ENCODE data around the gene EML5.
"Not testable (repeated sequence)": the region's sequence is repeated elsewhere in the genome, so short reads cannot be mapped to it uniquely, and the experiment has no call there.

The EML5 gene

GRCh38 chr14:88821888-88822287 lies 29.1 kb upstream of the EML5 start:
- Mint-ChIP-seq H3K4me1 (peaks cover 20% of the 10 kb centered on the region), H3K4me3 (no peak overlapping the region), H3K27me3 (peaks cover 15% of the 10 kb centered on the region), H3K9me3 (no peaks in the 10 kb centered on the region), H3K27ac (no peak overlapping the region), H3K36me3 (no peaks in the 10 kb centered on the region)
- ATAC-seq, result no peak

- Mint-ChIP-seq H3K27me3 (peaks cover 15% of the 10 kb centered on the region), H3K4me1 (peaks cover 20% of the 10 kb centered on the region), H3K36me3 (no peaks in the 10 kb centered on the region), H3K9me3 (no peaks in the 10 kb centered on the region), H3K4me3 (no peak overlapping the region), H3K27ac (no peak overlapping the region)
- no peak for ATAC-seq
Observed at GRCh38 chr14:88821378-88821777, 28.6 kb upstream of the EML5 start.

GRCh38 chr14:88819674-88820073 lies 26.9 kb upstream of the EML5 start:
- Mint-ChIP-seq H3K4me1 (peaks cover 11% of the 10 kb centered on the region), H3K27me3 (peaks cover 22% of the 10 kb centered on the region)
- not testable (repeated sequence) for H3K27ac Mint-ChIP-seq, H3K36me3 Mint-ChIP-seq, ATAC-seq, H3K9me3 Mint-ChIP-seq, H3K4me3 Mint-ChIP-seq

- peak; percentile 55 for ATAC-seq
- peaks cover 11% of the 10 kb centered on the region for H3K4me1 Mint-ChIP-seq
- H3K36me3 Mint-ChIP-seq, result no peaks in the 10 kb centered on the region
- H3K27me3 Mint-ChIP-seq, result peaks cover 25% of the 10 kb centered on the region
- H3K9me3 Mint-ChIP-seq, result no peaks in the 10 kb centered on the region
- no peak overlapping the region for H3K4me3 Mint-ChIP-seq
- no peak overlapping the region for H3K27ac Mint-ChIP-seq
Observed at GRCh38 chr14:88818018-88818417, 25.3 kb upstream of the EML5 start.

GRCh38 chr14:88815980-88816379 lies 23.2 kb upstream of the EML5 start:
- no peak for ATAC-seq
- H3K36me3 Mint-ChIP-seq, result no peaks in the 10 kb centered on the region
- H3K9me3 Mint-ChIP-seq, result no peaks in the 10 kb centered on the region
- H3K4me3 Mint-ChIP-seq, result no peak overlapping the region
- H3K27me3 Mint-ChIP-seq, result peaks cover 42% of the 10 kb centered on the region
- H3K4me1 Mint-ChIP-seq, result peaks cover 11% of the 10 kb centered on the region
- H3K27ac Mint-ChIP-seq, result no peak overlapping the region

GRCh38 chr14:88808359-88808758 lies 15.6 kb upstream of the EML5 start:
- H3K4me1 Mint-ChIP-seq, result no peaks in the 10 kb centered on the region
- H3K27me3 Mint-ChIP-seq, result peaks cover 38% of the 10 kb centered on the region
- no peaks in the 10 kb centered on the region for H3K36me3 Mint-ChIP-seq
- ATAC-seq, result no peak
- no peak overlapping the region for H3K4me3 Mint-ChIP-seq
- H3K9me3 Mint-ChIP-seq, result peaks cover 8% of the 10 kb centered on the region
- H3K27ac Mint-ChIP-seq, result no peak overlapping the region

- no peak for ATAC-seq
- H3K27me3 Mint-ChIP-seq, result peaks cover 34% of the 10 kb centered on the region
Observed at GRCh38 chr14:88804477-88804876, 11.7 kb upstream of the EML5 start.

GRCh38 chr14:88804035-88804434 lies 11.3 kb upstream of the EML5 start:
- Mint-ChIP-seq H3K4me3 (no peak overlapping the region), H3K27me3 (peaks cover 34% of the 10 kb centered on the region), H3K9me3 (peaks cover 8% of the 10 kb centered on the region), H3K36me3 (no peaks in the 10 kb centered on the region), H3K27ac (no peak overlapping the region), H3K4me1 (no peaks in the 10 kb centered on the region)
- ATAC-seq, result no peak

More at GRCh38 chr14:88804477-88804876, 11.7 kb upstream of the EML5 start:
- Mint-ChIP-seq H3K27ac (no peak overlapping the region), H3K4me3 (no peak overlapping the region), H3K4me1 (no peaks in the 10 kb centered on the region), H3K36me3 (no peaks in the 10 kb centered on the region), H3K9me3 (peaks cover 8% of the 10 kb centered on the region)

- H3K4me1 Mint-ChIP-seq, result no peaks in the 10 kb centered on the region
- H3K27me3 Mint-ChIP-seq, result peaks cover 34% of the 10 kb centered on the region
- no peak for ATAC-seq
- H3K4me3 Mint-ChIP-seq, result no peak overlapping the region
- H3K9me3 Mint-ChIP-seq, result no peaks in the 10 kb centered on the region
- H3K36me3 Mint-ChIP-seq, result no peaks in the 10 kb centered on the region
- no peak overlapping the region for H3K27ac Mint-ChIP-seq
Observed at GRCh38 chr14:88802596-88802995, 9.8 kb upstream of the EML5 start.

GRCh38 chr14:88799522-88799921 lies 6.8 kb upstream of the EML5 start:
- no peaks in the 10 kb centered on the region for H3K36me3 Mint-ChIP-seq
- H3K4me1 Mint-ChIP-seq, result no peaks in the 10 kb centered on the region
- no peak overlapping the region for H3K27ac Mint-ChIP-seq
- no peaks in the 10 kb centered on the region for H3K9me3 Mint-ChIP-seq
- peaks cover 17% of the 10 kb centered on the region for H3K27me3 Mint-ChIP-seq
- no peak for ATAC-seq
- no peak overlapping the region for H3K4me3 Mint-ChIP-seq

- no peak overlapping the region for H3K4me3 Mint-ChIP-seq
- no peak for ATAC-seq
- peaks cover 4% of the 10 kb centered on the region for H3K4me1 Mint-ChIP-seq
- H3K36me3 Mint-ChIP-seq, result no peaks in the 10 kb centered on the region
- H3K27ac Mint-ChIP-seq, result no peak overlapping the region
- H3K9me3 Mint-ChIP-seq, result no peaks in the 10 kb centered on the region
- H3K27me3 Mint-ChIP-seq, result peaks cover 17% of the 10 kb centered on the region
Observed at GRCh38 chr14:88798156-88798555, 5.4 kb upstream of the EML5 start.

GRCh38 chr14:88793259-88793625 lies 489 bp upstream of the EML5 start:
- H3K9me3 Mint-ChIP-seq, result no peaks in the 10 kb centered on the region
- peaks cover 23% of the 10 kb centered on the region for H3K4me1 Mint-ChIP-seq
- H3K4me3 Mint-ChIP-seq, result peak overlapping the region; percentile 81
- no peaks in the 10 kb centered on the region for H3K36me3 Mint-ChIP-seq
- H3K27me3 Mint-ChIP-seq, result no peaks in the 10 kb centered on the region
- peak overlapping the region; percentile 86 for H3K27ac Mint-ChIP-seq
- ATAC-seq, result no peak

- no peak for ATAC-seq
- Mint-ChIP-seq H3K27ac (peak overlapping the region; percentile 86), H3K9me3 (peaks cover 2% of the 10 kb centered on the region), H3K4me3 (peak overlapping the region; percentile 89), H3K36me3 (peaks cover 4% of the 10 kb centered on the region), H3K4me1 (peaks cover 27% of the 10 kb centered on the region), H3K27me3 (no peaks in the 10 kb centered on the region)
Observed at GRCh38 chr14:88791629-88792472, 902 bp downstream of the EML5 start.

- peaks cover 8% of the 10 kb centered on the region for H3K36me3 Mint-ChIP-seq
Observed at GRCh38 chr14:88791252-88791621, 1.5 kb downstream of the EML5 start.

GRCh38 chr14:88790501-88791251 lies 2.1 kb downstream of the EML5 start:
- Mint-ChIP-seq H3K4me3 (peak overlapping the region; percentile 89), H3K27me3 (no peaks in the 10 kb centered on the region), H3K9me3 (peaks cover 9% of the 10 kb centered on the region), H3K27ac (peak overlapping the region; percentile 86), H3K4me1 (peaks cover 35% of the 10 kb centered on the region), H3K36me3 (peaks cover 13% of the 10 kb centered on the region)
- no peak for ATAC-seq

More at GRCh38 chr14:88791252-88791621, 1.5 kb downstream of the EML5 start:
- peaks cover 30% of the 10 kb centered on the region for H3K4me1 Mint-ChIP-seq
- H3K4me3 Mint-ChIP-seq, result peak overlapping the region; percentile 89
- peaks cover 6% of the 10 kb centered on the region for H3K9me3 Mint-ChIP-seq
- no peaks in the 10 kb centered on the region for H3K27me3 Mint-ChIP-seq
- H3K27ac Mint-ChIP-seq, result peak overlapping the region; percentile 86
- ATAC-seq, result no peak

GRCh38 chr14:88789573-88789972 lies 3.2 kb downstream of the EML5 start:
- H3K4me3 Mint-ChIP-seq, H3K27me3 Mint-ChIP-seq: not testable (repeated sequence)
- peaks cover 16% of the 10 kb centered on the region for H3K9me3 Mint-ChIP-seq

More at GRCh38 chr14:88789573-88789972, 3.2 kb downstream of the EML5 start:
- not testable (repeated sequence) for H3K27ac Mint-ChIP-seq, ATAC-seq
- H3K36me3 Mint-ChIP-seq, result peaks cover 22% of the 10 kb centered on the region
- H3K4me1 Mint-ChIP-seq, result peaks cover 38% of the 10 kb centered on the region
